Esophagus muscularis mucosa (tissue), 3 donors: ENCODE measurements around the gene LRRC30.

Experiments
- CTCF ChIP-seq, 3 experiments: fragments of 200-600 bp in 2 of 3; fragments of 450-650 bp in 1 of 3; sonication (generic) in 2 of 3; IDR thresholded peaks; one replicate each; pipeline ENCODE4 v1.5.1; 2017 to 2019; ENCODE audit warnings: antibody characterized with exemption in 3 of 3, mild to moderate bottlenecking in 2 of 3, moderate library complexity in 1 of 3
- POLR2A ChIP-seq: fragments of 450-650 bp; IDR thresholded peaks from one replicate; pipeline ENCODE4 v1.6.1; 2017; ENCODE audit warnings: antibody characterized with exemption, moderate library complexity, mild to moderate bottlenecking, low read depth
- POLR2AphosphoS5 ChIP-seq, 2 donors: sonication (generic); formaldehyde crosslinking; IDR thresholded peaks; one replicate each; pipeline ENCODE4 v1.6.1; 2017; ENCODE audit warnings: antibody characterized with exemption in 2 of 2

DNA sequence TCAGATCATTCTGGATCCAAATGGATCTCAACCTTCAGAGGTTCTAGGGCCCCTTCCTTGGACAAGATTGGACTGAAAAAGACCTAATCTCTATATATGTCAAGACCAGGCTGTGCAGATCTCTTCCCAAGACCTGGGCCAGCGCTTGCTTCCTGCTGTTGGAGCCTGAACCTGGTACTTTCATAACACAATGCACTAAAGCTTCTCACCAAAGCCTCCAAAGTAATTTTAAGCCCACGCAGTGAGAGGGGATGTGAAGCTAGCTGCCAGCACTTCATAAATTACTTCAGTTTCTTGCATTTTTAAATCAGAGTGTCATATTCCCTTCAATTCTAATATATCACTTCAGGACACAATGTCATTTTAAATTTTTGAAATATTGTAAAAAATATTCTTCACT is 50.7 kb downstream of the LRRC30 start:
- TF ChIP-seq CTCF (IDR thresholded peaks at IDR 0.05) (no peak), POLR2A (no peak), POLR2AphosphoS5 (IDR thresholded peaks at IDR 0.05) (no peak)
